A549 (cell line): ENCODE data around the gene RABEP1.

Experiments
- CEBPB ChIP-seq, 2 experiments: fragments of >200 bp in 1 of 2; sonication (Bioruptor Twin) in 1 of 2; formaldehyde crosslinking in 1 of 2; IDR thresholded peaks; 2 replicates each; pipeline ENCODE4 v1.6.1; 2012 to 2016
- CHD2 ChIP-seq: fragments of 150-350 bp; IDR thresholded peaks from 2 replicates; pipeline ENCODE4 v1.6.1; 2014; ENCODE audit warnings: low read length; ENCODE audit not compliant: partially characterized antibody
- HDAC2 ChIP-seq: fragments of 200-600 bp; sonication (generic); IDR thresholded peaks from 2 replicates; pipeline ENCODE4 v1.6.1; 2016
- JUN ChIP-seq, 2 experiments: fragments of >200 bp; sonication (Bioruptor Twin); formaldehyde crosslinking; IDR thresholded peaks; 2 replicates in 1 of 2; 3 replicates in 1 of 2; pipeline ENCODE4 v1.6.1; 2016 to 2017
- MAFK ChIP-seq: fragments of 450-650 bp; IDR thresholded peaks from 2 replicates; pipeline ENCODE4 v1.6.1; 2014; ENCODE audit not compliant: partially characterized antibody
- MAZ ChIP-seq: fragments of 150-350 bp; IDR thresholded peaks from 2 replicates; pipeline ENCODE4 v1.6.1; 2014; ENCODE audit warnings: antibody characterized with exemption, low read depth, low read length, borderline replicate concordance
- MYC ChIP-seq: IDR thresholded peaks from 2 replicates; pipeline ENCODE4 v1.6.1; 2012; ENCODE audit warnings: mild to moderate bottlenecking, inconsistent platforms, low read length, improper control_type of control experiment, borderline replicate concordance
- NR3C1 ChIP-seq: fragments of >200 bp; sonication (Bioruptor Twin); formaldehyde crosslinking; IDR thresholded peaks from 3 replicates; pipeline ENCODE4 v1.6.1; 2017
- POLR2A ChIP-seq: IDR thresholded peaks from 2 replicates; pipeline ENCODE4 v1.6.1; 2012; ENCODE audit warnings: mild to moderate bottlenecking, low read length
- TF ChIP-seq, protein P1 (sequence below): fragments of >200 bp; sonication (Bioruptor Twin); formaldehyde crosslinking; IDR thresholded peaks from 3 replicates; pipeline ENCODE4 v1.5.1; 2016
- TF ChIP-seq, protein P2 (sequence below): fragments of 200-600 bp; sonication (generic); IDR thresholded peaks from 2 replicates; pipeline ENCODE4 v1.6.1; 2016; ENCODE audit warnings: antibody characterized with exemption, mild to moderate bottlenecking, moderate library complexity
- TF ChIP-seq, protein P3 (sequence below): fragments of 150-350 bp; IDR thresholded peaks from 2 replicates; pipeline ENCODE4 v1.6.1; 2014; ENCODE audit warnings: low read depth, mild to moderate bottlenecking, low read length

DNA sequence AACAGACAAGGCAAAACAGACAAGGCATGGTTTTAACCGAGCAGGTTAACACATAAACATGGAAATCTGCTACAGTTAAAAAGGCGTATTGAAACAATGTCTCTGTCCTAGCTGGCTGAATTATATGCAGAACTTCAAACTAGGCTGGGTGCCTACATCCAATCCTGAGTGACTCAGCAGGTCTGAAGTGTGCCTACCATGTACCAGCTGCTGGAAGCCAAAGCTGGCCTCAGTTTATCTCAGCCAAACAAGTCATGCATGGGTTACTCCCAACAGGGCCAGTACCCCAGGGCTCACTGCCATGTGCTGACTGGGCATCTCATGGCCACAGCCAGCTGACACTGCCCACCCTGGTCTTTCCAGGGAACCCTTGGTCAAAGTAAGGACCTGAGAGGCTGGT, 152.9 kb downstream of the RABEP1 start:
- TF ChIP-seq, protein P1, sequence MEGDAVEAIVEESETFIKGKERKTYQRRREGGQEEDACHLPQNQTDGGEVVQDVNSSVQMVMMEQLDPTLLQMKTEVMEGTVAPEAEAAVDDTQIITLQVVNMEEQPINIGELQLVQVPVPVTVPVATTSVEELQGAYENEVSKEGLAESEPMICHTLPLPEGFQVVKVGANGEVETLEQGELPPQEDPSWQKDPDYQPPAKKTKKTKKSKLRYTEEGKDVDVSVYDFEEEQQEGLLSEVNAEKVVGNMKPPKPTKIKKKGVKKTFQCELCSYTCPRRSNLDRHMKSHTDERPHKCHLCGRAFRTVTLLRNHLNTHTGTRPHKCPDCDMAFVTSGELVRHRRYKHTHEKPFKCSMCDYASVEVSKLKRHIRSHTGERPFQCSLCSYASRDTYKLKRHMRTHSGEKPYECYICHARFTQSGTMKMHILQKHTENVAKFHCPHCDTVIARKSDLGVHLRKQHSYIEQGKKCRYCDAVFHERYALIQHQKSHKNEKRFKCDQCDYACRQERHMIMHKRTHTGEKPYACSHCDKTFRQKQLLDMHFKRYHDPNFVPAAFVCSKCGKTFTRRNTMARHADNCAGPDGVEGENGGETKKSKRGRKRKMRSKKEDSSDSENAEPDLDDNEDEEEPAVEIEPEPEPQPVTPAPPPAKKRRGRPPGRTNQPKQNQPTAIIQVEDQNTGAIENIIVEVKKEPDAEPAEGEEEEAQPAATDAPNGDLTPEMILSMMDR, result no peak
- no peak for TF ChIP-seq MAZ
- TF ChIP-seq, protein P2, sequence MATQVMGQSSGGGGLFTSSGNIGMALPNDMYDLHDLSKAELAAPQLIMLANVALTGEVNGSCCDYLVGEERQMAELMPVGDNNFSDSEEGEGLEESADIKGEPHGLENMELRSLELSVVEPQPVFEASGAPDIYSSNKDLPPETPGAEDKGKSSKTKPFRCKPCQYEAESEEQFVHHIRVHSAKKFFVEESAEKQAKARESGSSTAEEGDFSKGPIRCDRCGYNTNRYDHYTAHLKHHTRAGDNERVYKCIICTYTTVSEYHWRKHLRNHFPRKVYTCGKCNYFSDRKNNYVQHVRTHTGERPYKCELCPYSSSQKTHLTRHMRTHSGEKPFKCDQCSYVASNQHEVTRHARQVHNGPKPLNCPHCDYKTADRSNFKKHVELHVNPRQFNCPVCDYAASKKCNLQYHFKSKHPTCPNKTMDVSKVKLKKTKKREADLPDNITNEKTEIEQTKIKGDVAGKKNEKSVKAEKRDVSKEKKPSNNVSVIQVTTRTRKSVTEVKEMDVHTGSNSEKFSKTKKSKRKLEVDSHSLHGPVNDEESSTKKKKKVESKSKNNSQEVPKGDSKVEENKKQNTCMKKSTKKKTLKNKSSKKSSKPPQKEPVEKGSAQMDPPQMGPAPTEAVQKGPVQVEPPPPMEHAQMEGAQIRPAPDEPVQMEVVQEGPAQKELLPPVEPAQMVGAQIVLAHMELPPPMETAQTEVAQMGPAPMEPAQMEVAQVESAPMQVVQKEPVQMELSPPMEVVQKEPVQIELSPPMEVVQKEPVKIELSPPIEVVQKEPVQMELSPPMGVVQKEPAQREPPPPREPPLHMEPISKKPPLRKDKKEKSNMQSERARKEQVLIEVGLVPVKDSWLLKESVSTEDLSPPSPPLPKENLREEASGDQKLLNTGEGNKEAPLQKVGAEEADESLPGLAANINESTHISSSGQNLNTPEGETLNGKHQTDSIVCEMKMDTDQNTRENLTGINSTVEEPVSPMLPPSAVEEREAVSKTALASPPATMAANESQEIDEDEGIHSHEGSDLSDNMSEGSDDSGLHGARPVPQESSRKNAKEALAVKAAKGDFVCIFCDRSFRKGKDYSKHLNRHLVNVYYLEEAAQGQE, result no peak
- TF ChIP-seq POLR2A, result no peak
- TF ChIP-seq JUN (IDR thresholded peaks at IDR 0.05), result no peak
- no peak for TF ChIP-seq MYC
- no peak for TF ChIP-seq CEBPB (IDR thresholded peaks at IDR 0.05)
- TF ChIP-seq HDAC2, result no peak
- TF ChIP-seq, protein P3, sequence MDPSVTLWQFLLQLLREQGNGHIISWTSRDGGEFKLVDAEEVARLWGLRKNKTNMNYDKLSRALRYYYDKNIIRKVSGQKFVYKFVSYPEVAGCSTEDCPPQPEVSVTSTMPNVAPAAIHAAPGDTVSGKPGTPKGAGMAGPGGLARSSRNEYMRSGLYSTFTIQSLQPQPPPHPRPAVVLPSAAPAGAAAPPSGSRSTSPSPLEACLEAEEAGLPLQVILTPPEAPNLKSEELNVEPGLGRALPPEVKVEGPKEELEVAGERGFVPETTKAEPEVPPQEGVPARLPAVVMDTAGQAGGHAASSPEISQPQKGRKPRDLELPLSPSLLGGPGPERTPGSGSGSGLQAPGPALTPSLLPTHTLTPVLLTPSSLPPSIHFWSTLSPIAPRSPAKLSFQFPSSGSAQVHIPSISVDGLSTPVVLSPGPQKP, result no peak
- TF ChIP-seq MAFK, result peak; percentile 6
- no peak for TF ChIP-seq NR3C1
- no peak for TF ChIP-seq CHD2
